ENCODE data around the gene B9D1. TPM values are rescaled to one million over a fixed set of nuclear protein-coding genes. Genes with fewer than 3 reads are reported as not detected.

B9D1 gene
- total and polyA plus RNA-seq, 8 donors: 6.6 to 39.6 (median 12.5) TPM

DNA sequence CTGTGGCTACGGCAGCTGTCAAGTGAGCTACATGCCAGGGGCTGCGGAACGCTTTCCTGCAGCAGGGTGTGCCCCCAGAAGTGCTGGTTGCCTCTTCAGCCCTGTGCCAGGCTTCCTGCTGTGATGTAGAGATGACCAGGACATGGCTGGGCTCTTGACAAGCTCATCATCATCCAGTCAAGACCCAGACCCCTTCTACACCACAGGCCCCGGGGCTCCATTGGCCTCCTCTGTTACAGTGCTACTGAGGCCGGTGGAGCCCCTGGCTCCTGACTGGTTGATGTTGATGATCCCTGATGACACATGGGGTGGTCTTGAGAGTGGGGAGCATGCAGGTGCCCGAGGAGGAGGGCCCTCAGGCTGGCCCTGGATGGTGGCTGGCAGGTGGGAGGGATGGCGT, 50.1 kb downstream of the B9D1 start:
- ATAC-seq (no peak), FAIRE-seq (no peak), DNase-seq (no peak)
- H3K27ac ChIP-seq: no peak overlapping the region
- 89 to 95% methylated on average over 7 of the region's 7 CpGs for WGBS, 2 donors
- peaks cover 0 to 30% (median 7%) of the 10 kb centered on the region in 3 donors for H3K36me3 ChIP-seq
- intact Hi-C loops (cut with DNase I): no loop called here
- no peak overlapping the region for H3K4me3 ChIP-seq
- H3K9me3 ChIP-seq: no peaks in the 10 kb centered on the region
- H3K4me1 ChIP-seq: no peaks in the 10 kb centered on the region
- H3K27me3 ChIP-seq: no peaks in the 10 kb centered on the region
- TF ChIP-seq, protein P1, sequence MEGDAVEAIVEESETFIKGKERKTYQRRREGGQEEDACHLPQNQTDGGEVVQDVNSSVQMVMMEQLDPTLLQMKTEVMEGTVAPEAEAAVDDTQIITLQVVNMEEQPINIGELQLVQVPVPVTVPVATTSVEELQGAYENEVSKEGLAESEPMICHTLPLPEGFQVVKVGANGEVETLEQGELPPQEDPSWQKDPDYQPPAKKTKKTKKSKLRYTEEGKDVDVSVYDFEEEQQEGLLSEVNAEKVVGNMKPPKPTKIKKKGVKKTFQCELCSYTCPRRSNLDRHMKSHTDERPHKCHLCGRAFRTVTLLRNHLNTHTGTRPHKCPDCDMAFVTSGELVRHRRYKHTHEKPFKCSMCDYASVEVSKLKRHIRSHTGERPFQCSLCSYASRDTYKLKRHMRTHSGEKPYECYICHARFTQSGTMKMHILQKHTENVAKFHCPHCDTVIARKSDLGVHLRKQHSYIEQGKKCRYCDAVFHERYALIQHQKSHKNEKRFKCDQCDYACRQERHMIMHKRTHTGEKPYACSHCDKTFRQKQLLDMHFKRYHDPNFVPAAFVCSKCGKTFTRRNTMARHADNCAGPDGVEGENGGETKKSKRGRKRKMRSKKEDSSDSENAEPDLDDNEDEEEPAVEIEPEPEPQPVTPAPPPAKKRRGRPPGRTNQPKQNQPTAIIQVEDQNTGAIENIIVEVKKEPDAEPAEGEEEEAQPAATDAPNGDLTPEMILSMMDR (IDR thresholded peaks at IDR 0.05): no peak

DNA sequence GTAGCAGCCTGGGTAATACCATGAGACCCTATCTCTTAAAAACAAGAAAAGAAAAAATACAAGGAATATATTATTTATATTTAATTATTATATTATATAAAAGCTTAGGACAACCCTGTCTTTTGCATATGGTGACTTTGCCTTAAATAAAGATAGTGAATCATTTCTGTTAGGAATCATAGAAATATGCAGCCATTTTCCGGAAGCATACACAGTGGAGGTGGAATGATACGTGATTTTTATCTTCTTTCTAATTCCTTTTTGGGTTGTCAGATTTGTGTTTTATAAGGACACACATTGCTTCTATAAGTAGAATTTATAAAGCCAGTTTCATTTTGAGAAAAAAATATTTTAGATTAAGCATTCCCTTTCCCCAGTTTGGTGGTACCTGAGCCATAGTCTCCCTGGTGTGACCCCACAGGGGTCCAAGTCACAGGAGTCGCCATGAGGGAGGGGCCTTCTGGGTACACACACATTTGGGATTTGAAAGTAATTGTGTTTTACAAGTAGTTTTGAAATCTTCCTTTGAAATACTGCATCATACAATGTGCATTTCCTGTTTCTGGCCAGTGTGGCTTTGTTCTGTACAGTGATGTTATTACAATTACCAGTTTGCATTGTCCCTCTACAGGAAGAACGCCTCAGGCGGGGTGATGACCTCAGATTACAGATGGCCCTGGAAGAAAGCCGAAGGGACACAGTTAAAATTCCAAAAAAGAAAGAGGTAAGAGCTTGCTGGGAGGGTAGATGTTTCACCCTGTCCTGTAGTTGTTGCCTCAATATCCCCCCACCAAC, 50.9 kb downstream of the B9D1 start:
- H3K4me1 ChIP-seq: no peaks in the 10 kb centered on the region
- no peaks in the 10 kb centered on the region for H3K27me3 ChIP-seq
- no peak overlapping the region for H3K4me3 ChIP-seq
- ATAC-seq: no peak
- H3K36me3 ChIP-seq: peaks cover 0 to 30% (median 7%) of the 10 kb centered on the region in 3 donors
- DNase-seq: no peak
- 90% methylated on average over 6 of the region's 6 CpGs for WGBS, 2 donors
- TF ChIP-seq, protein P1 (IDR thresholded peaks at IDR 0.05): no peak
- no peak overlapping the region for H3K27ac ChIP-seq
- intact Hi-C loops (cut with DNase I): no loop called here
- H3K9me3 ChIP-seq: no peaks in the 10 kb centered on the region
- FAIRE-seq: no peak

DNA sequence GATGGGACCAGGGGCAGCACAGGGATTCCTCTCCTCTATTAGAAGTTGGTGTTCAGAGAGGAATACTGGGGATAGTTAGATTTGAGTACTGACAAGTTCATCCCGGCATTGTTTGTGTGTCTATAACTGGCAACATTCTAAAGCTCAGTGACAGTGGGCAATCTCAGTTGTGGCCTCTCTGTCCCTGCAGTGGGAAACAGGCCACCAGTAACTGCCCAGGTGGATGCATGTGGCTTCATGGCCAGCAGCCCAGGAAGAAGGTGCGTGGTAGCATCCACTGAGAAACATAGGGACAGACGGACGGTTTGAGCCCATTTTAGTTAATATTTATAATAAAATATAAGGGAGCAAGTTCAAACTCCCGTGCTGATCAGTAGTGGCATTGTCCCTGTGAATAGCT, 51.5 kb downstream of the B9D1 start:
- no peaks in the 10 kb centered on the region for H3K4me1 ChIP-seq
- H3K27me3 ChIP-seq: no peaks in the 10 kb centered on the region
- no peak for FAIRE-seq
- H3K9me3 ChIP-seq: no peaks in the 10 kb centered on the region
- H3K27ac ChIP-seq: no peak overlapping the region
- intact Hi-C loops (cut with DNase I): no loop called here
- peaks cover 0 to 30% (median 7%) of the 10 kb centered on the region in 3 donors for H3K36me3 ChIP-seq
- 86 to 91% methylated on average over 5 of the region's 5 CpGs for WGBS, 2 donors
- no peak overlapping the region for H3K4me3 ChIP-seq
- ATAC-seq: no peak
- DNase-seq: no peak
- TF ChIP-seq, protein P1 (IDR thresholded peaks at IDR 0.05): no peak

DNA sequence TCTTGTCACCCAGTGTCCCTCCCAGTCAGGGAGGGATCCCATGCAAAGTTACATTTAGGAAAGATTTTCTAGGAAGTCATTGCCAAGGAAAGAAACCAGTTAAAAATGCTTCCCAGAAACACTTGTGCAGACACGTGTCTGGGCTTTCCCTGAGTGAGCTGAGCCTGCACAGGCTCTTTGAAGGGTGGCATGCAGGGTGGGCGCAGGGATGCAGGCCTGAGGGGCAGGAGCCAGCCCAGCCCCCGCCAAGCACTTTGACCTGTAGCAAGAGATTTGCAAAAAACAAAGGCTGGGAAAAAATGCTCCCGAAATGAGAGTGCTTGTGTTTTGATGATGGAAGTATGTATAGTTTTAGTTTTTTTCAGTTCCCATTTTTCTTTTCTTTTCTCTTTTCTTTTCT, 52.4 kb downstream of the B9D1 start:
- Histone ChIP-seq H3K9me3 (no peaks in the 10 kb centered on the region), H3K27me3 (no peaks in the 10 kb centered on the region), H3K4me1 (no peaks in the 10 kb centered on the region), H3K36me3 (peaks cover 0 to 30% (median 7%) of the 10 kb centered on the region in 3 donors), H3K4me3 (no peak overlapping the region), H3K27ac (no peak overlapping the region)
- DNase-seq: peak in 1 of 6 donors; percentile 33
- TF ChIP-seq, protein P1 (IDR thresholded peaks at IDR 0.05): no peak
- intact Hi-C loops (cut with DNase I): no loop called here
- no peak for ATAC-seq
- no peak for FAIRE-seq
- 87 to 90% methylated on average over 4 of the region's 4 CpGs for WGBS, 2 donors

DNA sequence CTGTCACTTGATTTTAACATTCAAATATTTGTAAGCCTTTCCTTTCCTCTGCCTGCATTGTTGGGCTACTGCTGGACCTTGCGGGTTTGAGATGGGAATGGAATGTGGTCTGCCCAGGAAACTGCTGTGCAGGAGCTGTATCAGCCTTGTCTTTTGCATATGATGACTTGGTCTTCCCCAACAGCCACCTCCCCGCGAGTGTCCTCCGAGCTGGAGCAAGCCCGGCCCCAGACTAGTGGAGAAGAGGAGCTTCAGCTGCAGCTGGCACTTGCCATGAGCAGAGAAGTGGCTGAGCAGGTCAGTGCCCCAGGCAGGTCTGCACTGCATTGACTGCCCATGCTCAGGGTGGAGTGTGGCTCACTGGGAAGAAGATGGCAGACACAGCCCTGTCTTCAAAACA, 52.8 kb downstream of the B9D1 start:
- intact Hi-C loops (cut with DNase I): no loop called here
- no peak for FAIRE-seq

More for the DNA sequence above, 52.8 kb downstream of the B9D1 start:
- Histone ChIP-seq H3K36me3 (peaks cover 0 to 30% (median 7%) of the 10 kb centered on the region in 3 donors), H3K9me3 (no peaks in the 10 kb centered on the region), H3K27ac (no peak overlapping the region), H3K4me1 (no peaks in the 10 kb centered on the region), H3K27me3 (no peaks in the 10 kb centered on the region), H3K4me3 (no peak overlapping the region)
- 92 to 94% methylated on average over 5 of the region's 5 CpGs for WGBS, 2 donors
- TF ChIP-seq, protein P1 (IDR thresholded peaks at IDR 0.05): no peak
- ATAC-seq (no peak), DNase-seq (no peak)
